Activated naive CD8-positive, alpha-beta T cell (primary cell): ENCODE data around the gene ICOS.
A peak's percentile ranks its signal among the peaks of the same experiment; 100 is the strongest.
"Not testable (repeated sequence)": the region's sequence is repeated elsewhere in the genome, so short reads cannot be mapped to it uniquely, and the experiment has no call there.

Experiments
- H3K27ac Mint-ChIP-seq: one replicate; pipeline ENCODE4 v1.8.0; 2021; ENCODE audit warnings: mixed read lengths
- H3K27me3 Mint-ChIP-seq: one replicate; pipeline ENCODE4 v1.8.0; 2021; ENCODE audit warnings: mixed read lengths
- H3K36me3 Mint-ChIP-seq: one replicate; pipeline ENCODE4 v1.8.0; 2021; ENCODE audit warnings: mixed read lengths
- H3K4me1 Mint-ChIP-seq: one replicate; pipeline ENCODE4 v1.8.0; 2021; ENCODE audit warnings: low read depth, mixed read lengths
- H3K4me3 Mint-ChIP-seq: one replicate; pipeline ENCODE4 v1.8.0; 2021; ENCODE audit warnings: mild to moderate bottlenecking, mixed read lengths
- H3K9me3 Mint-ChIP-seq: one replicate; pipeline ENCODE4 v1.8.0; 2021; ENCODE audit warnings: low read depth, mixed read lengths

Gene ICOS

DNA sequence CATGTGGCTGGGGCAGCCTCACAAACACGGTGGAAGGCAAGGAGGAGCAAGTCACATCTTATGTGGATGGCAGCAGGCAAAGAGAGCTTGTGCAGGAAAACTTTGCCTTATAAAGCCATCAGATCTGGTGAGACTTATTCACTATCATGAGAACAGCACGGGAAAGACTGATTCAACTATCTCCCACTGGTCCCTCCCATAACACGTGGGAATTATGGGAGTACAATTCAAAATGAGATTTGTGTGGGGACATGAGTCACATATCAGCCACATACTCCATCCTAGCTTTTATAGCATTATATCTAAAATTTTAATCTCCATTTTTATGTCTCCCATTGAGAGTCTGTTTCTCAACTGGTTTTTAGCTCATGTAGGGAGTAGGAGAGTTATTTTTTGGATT, 45.7 kb downstream of the ICOS start:
- Mint-ChIP-seq H3K4me3 (no peak overlapping the region), H3K9me3 (peaks cover 9% of the 10 kb centered on the region), H3K27me3 (no peaks in the 10 kb centered on the region), H3K27ac (no peak overlapping the region), H3K4me1 (peaks cover 20% of the 10 kb centered on the region), H3K36me3 (no peaks in the 10 kb centered on the region)

DNA sequence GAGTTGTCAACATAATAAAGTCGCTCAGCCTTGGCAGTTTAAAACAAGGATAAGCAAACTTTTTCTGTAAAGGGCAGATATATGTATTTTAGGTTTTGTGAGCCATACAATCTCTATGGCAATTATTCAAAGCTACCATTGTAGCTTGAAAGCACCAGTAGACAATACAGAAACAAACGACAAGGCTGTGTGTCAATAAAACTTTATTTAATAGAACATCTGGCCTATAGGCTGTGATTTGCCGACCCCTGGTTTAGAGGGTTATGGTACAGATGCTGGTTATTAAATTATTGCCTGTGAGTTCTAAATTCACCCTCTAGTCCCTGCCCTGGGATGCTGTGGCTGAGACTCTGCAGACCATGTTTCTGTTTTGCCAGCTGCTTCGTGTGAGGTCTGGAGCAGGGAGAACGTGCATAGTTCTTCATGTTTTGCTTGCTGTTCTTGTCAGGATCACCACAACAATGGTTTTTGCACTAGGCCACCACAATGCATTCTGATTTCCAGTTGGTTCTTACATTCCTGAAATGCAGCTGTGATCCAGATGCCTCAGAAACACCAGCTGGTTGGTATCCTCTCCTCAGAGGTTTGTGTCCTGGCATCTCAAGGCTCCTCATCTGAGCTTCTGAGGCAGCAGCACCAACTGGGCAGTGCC, 46.6 kb downstream of the ICOS start:
- H3K27me3 Mint-ChIP-seq: no peaks in the 10 kb centered on the region
- no peak overlapping the region for H3K4me3 Mint-ChIP-seq
- no peak overlapping the region for H3K27ac Mint-ChIP-seq
- H3K4me1 Mint-ChIP-seq: peaks cover 29% of the 10 kb centered on the region
- peaks cover 9% of the 10 kb centered on the region for H3K9me3 Mint-ChIP-seq
- no peaks in the 10 kb centered on the region for H3K36me3 Mint-ChIP-seq

DNA sequence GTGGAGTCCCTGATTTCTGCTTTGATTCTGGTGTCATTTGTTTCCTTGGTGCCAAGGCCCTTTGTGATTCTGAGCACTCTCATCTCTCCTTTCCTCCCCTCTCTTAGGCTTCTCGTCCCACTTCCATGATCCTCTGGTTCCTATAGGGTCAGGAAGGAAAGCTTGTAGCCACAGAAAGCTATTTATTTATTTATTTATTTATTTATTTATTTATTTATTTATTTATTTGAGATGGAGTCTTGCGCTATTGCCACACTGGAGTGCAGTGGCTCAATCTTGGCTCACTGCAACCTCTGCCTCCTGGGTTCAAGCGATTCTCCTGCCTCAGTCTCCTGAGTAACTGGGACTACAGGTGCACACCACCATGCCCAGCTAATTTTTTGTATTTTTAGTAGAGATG, 49.4 kb downstream of the ICOS start:
- not testable (repeated sequence) for H3K9me3 Mint-ChIP-seq, H3K27me3 Mint-ChIP-seq, H3K36me3 Mint-ChIP-seq, H3K4me3 Mint-ChIP-seq, H3K27ac Mint-ChIP-seq
- peaks cover 47% of the 10 kb centered on the region for H3K4me1 Mint-ChIP-seq

DNA sequence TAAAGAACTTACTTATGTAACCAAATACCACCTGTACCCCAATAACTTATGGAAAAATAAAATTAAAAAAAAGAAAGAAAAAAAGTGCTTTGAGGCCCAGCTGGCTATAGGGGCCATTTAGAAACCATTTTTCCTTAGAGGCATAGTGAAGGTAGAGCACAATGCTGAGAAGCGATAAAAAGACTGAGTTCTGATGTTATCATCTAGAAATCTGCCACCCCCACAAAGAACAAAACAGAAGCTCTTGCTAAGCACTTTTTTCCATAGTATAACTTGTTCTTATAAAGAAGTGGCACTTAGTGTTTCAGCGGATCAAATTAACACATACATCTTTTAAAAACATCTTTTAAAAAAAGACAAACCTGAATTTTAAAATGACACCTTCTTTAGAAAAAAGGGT, 51.4 kb downstream of the ICOS start:
- no peaks in the 10 kb centered on the region for H3K27me3 Mint-ChIP-seq
- H3K9me3 Mint-ChIP-seq: peaks cover 4% of the 10 kb centered on the region
- peak overlapping the region; percentile 59 for H3K4me3 Mint-ChIP-seq
- H3K4me1 Mint-ChIP-seq: peaks cover 39% of the 10 kb centered on the region
- peak overlapping the region; percentile 90 for H3K27ac Mint-ChIP-seq
- H3K36me3 Mint-ChIP-seq: peaks cover 3% of the 10 kb centered on the region

DNA sequence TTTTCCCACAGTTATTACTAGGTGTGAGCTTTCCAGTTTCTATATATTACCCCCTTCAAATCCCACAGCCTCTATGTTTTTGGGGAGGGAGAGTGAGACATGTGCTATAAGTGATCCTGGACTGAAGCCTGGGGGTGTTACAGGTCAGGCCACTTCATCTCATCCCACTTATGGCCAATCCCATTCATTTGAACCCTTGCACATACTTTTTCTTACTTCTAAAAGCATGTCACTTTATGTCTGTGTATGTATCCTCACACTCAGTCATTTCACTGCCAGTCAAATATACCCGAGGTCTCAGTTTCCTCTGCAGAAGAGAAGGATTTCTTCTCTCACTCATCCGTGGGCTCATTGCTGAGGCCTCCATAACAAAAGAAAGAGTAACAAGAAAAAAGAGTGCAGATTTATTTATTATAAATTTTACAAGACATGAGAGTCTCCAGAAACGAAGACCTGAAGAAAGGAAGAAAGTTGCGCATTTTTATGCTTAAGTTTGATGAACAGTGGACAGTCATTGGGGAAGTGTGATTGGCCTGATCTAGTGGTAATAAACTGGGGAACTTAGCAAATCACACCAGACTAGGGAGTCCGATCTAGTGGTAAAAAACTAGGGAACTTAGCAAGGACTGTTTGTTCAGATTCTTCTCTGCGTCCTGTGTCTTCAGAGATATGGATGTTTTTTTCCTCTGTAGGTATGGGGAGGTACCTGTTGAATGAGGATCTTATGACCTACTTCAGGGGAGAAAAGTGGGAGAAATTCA, 52.1 kb downstream of the ICOS start:
- Mint-ChIP-seq H3K9me3 (peaks cover 4% of the 10 kb centered on the region), H3K27me3 (no peaks in the 10 kb centered on the region), H3K36me3 (peaks cover 3% of the 10 kb centered on the region), H3K4me3 (peak overlapping the region; percentile 33), H3K4me1 (peaks cover 39% of the 10 kb centered on the region), H3K27ac (peak overlapping the region; percentile 90)

DNA sequence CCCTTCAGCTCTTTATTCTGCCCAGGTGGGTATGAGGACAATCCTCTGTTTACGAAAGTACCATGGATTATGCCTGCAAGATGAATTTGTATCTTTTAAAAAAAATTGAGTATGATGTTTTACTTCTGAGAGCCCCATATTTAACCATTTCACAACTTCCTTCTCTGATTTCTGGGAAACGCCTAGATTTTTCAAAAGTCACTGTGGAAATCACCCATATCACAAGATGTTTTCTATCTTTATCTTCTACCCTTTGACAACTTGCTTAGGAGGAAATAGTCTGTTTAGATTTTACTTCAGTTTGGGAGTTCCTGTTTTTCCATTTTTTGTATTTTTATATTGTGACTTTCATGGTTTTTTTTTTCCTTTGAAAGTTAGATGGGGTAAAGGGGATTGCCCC, 53.0 kb downstream of the ICOS start:
- peak overlapping the region; percentile 82 for H3K27ac Mint-ChIP-seq
- no peaks in the 10 kb centered on the region for H3K9me3 Mint-ChIP-seq
- no peaks in the 10 kb centered on the region for H3K27me3 Mint-ChIP-seq
- H3K4me3 Mint-ChIP-seq: no peak overlapping the region
- peaks cover 39% of the 10 kb centered on the region for H3K4me1 Mint-ChIP-seq
- H3K36me3 Mint-ChIP-seq: peaks cover 3% of the 10 kb centered on the region

DNA sequence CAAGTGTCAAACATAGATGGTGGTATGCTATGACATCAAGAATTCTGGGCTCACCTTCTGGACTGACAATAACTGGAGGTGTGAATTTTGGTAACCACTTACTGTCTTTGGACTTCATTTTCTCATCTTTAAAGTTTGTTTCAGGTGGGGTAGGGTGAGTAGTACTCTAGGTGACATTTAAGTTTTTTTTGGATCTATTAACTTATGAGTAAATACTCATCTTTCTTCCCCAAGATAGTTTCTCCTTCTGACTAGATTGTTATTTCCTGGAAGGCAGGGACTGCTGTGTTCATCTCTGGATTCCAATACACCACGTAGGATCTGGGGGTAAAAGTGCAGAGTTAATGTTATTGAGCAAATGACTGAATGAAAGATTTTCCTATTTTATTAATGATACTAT, 55.9 kb downstream of the ICOS start:
- Mint-ChIP-seq H3K36me3 (peaks cover 3% of the 10 kb centered on the region), H3K27me3 (no peaks in the 10 kb centered on the region)

DNA sequence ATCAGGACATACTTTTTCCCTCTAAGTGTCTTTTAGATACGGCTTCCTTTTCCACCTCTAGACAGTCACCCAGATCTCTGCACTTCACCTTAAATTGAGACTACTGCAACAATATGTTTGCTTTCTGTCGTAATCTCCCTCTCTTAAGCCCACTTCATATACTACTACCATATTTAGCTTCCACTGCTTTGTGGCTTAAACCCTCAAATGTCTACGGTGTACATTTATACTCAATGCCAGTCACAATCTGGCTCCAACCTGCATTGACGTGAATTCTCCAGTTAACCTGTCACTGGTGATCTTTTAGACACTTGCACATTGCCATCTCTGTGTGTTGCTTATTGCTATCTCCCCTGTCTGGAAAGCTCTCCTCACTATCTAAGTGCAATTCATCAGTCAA, 56.4 kb downstream of the ICOS start:
- Mint-ChIP-seq H3K4me3 (no peak overlapping the region), H3K36me3 (peaks cover 3% of the 10 kb centered on the region), H3K4me1 (peaks cover 38% of the 10 kb centered on the region), H3K27me3 (no peaks in the 10 kb centered on the region), H3K9me3 (no peaks in the 10 kb centered on the region), H3K27ac (no peak overlapping the region)

More for the DNA sequence above, 55.9 kb downstream of the ICOS start:
- no peaks in the 10 kb centered on the region for H3K9me3 Mint-ChIP-seq
- no peak overlapping the region for H3K4me3 Mint-ChIP-seq
- no peak overlapping the region for H3K27ac Mint-ChIP-seq
- peaks cover 38% of the 10 kb centered on the region for H3K4me1 Mint-ChIP-seq

DNA sequence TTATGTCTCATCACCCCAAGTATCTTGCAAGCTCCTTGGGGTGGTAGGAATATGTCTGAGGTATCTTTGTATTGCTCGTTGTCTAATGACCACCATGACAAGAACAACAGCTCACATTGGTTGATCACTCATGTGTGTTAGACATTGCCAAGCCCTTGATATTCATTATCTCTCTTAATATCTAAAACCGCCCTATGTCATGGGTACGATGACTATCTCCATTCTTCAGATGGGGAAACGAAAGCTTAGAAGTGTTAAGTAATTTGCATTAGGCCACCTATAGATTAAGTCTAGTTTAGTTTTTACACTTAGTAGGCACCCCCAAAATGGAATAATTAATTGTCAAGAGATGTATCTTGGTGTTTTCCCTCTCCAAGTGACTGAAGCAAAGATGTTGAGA, 57.0 kb downstream of the ICOS start:
- Mint-ChIP-seq H3K27ac (no peak overlapping the region), H3K27me3 (no peaks in the 10 kb centered on the region)

DNA sequence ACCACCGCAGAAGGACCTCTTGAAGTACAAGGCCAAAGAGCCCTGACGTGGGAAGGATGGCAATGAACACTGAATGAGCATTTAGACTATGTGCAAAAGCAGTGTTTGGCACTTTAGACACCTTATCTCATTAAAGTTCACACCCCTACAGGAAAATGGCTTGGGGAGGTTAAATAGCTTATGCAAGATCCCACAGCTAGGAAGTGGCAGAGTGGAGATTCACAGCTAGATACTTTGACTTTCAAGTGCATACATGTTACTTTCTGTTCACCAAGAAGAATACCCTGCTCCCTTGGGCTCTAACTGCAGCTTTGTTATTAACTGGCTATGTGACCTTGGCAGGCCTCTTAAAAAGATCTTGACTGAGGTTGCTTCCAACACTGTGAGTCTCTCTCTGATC, 58.2 kb downstream of the ICOS start:
- Mint-ChIP-seq H3K4me1 (peaks cover 38% of the 10 kb centered on the region), H3K36me3 (no peaks in the 10 kb centered on the region), H3K27me3 (no peaks in the 10 kb centered on the region), H3K9me3 (no peaks in the 10 kb centered on the region), H3K4me3 (no peak overlapping the region), H3K27ac (peak overlapping the region; percentile 35)

More for the DNA sequence above, 57.0 kb downstream of the ICOS start:
- Mint-ChIP-seq H3K4me3 (no peak overlapping the region), H3K9me3 (no peaks in the 10 kb centered on the region), H3K4me1 (peaks cover 38% of the 10 kb centered on the region), H3K36me3 (peaks cover 3% of the 10 kb centered on the region)

DNA sequence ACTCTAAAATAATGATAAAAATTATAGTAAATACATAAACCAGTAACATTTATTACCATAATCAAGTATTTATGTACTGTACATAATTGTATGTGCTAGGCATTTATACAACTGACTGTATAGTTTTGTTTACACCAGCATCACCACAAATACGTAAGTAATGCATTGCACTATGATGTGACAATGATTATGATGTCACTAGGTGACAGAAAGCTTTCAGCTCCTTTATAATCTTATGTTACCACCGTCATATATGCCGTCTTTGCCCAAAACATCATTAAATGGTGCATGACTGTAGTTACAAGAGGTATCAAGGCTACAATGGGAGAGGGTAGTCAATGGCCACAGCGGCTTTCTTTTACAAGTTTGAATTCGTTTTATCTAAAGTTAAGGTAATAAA, 60.1 kb downstream of the ICOS start:
- H3K36me3 Mint-ChIP-seq: peaks cover 3% of the 10 kb centered on the region
- H3K27me3 Mint-ChIP-seq: no peaks in the 10 kb centered on the region
- peaks cover 53% of the 10 kb centered on the region for H3K4me1 Mint-ChIP-seq
- H3K27ac Mint-ChIP-seq: peak overlapping the region; percentile 90
- peaks cover 1% of the 10 kb centered on the region for H3K9me3 Mint-ChIP-seq
- no peak overlapping the region for H3K4me3 Mint-ChIP-seq

DNA sequence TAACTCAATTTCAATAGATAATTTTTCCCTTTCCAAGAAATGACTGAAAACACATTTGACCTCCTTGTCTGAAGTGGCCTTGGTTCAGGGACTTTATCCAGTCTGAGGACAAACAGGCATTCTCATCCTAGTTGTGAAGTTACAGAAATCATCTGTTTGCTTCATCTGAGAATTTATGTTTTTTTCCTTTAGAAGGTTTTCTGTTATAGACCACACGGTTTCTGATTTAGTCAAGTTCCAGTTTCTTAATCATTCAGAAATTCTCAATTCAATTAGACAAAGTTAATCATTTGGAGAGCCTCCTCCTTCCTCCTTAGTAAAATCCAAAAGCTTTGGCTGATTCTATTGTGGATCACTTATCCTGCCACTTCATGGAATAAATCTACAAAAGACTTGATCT, 60.9 kb downstream of the ICOS start:
- Mint-ChIP-seq H3K9me3 (peaks cover 7% of the 10 kb centered on the region), H3K36me3 (peaks cover 7% of the 10 kb centered on the region), H3K4me3 (peak overlapping the region; percentile 44), H3K27me3 (no peaks in the 10 kb centered on the region), H3K4me1 (peaks cover 61% of the 10 kb centered on the region), H3K27ac (peak overlapping the region; percentile 90)

DNA sequence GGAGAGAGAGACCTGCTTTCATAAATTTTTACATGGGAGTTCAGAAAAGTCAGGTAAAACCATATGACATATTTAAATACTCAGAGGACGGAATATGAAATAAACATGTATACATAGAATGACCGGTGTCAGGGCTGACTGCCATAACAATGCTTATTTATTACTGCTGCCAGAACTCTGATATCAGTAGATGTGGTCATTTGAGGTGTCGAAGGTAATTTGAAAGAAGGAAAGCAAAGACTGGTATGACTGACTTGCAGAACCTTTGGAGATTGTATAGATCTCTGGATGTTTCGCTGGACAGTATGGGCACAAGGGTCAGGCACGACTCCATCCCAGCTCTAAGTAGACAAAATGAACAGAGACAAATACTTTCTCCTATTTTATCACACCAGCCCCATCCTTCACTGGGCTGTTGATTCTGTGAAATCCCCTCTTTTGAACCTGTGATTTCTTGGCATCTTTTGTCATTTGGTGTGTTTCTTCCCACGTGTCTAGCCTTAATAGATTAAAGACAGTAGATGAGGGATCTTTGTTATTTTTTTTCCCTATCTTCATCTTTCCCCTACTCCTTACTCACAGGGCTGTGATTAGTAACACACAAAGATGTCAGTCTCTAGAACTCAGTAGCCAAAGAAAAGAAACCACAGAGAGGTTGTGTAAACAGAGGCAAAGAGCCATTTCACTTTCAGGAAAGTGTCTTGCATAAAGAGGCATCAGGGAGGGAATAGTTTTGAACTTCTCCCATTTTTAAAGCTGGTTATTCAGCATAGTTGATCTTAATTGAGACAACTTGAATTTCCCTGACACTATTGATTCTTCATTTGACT, 61.6 kb downstream of the ICOS start:
- Mint-ChIP-seq H3K4me3 (peak overlapping the region; percentile 44), H3K27ac (peak overlapping the region; percentile 90), H3K9me3 (peaks cover 7% of the 10 kb centered on the region), H3K4me1 (peaks cover 68% of the 10 kb centered on the region), H3K27me3 (no peaks in the 10 kb centered on the region), H3K36me3 (peaks cover 7% of the 10 kb centered on the region)

DNA sequence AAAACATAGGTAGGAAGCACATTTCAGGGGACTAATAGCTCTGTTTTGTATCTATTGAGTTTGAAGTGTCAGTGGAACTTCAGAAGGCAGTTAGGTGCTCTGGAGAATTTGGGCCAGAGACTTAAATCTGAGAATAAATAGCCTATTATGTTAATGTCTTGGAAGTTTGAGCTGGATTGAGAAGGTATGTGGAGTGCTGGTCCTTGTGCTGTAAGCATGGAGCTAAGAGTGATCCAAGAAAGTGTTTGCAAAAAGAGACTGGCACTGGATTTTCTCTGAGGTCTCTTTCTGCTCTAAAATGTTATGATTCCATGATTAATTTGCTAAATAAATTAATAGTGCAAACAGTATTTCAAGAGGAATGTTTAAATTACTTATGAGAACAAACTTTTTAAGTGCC, 63.3 kb downstream of the ICOS start:
- H3K27ac Mint-ChIP-seq: peak overlapping the region; percentile 61
- H3K27me3 Mint-ChIP-seq: no peaks in the 10 kb centered on the region
- peaks cover 83% of the 10 kb centered on the region for H3K4me1 Mint-ChIP-seq
- H3K9me3 Mint-ChIP-seq: peaks cover 7% of the 10 kb centered on the region
- peaks cover 7% of the 10 kb centered on the region for H3K36me3 Mint-ChIP-seq
- H3K4me3 Mint-ChIP-seq: no peak overlapping the region

DNA sequence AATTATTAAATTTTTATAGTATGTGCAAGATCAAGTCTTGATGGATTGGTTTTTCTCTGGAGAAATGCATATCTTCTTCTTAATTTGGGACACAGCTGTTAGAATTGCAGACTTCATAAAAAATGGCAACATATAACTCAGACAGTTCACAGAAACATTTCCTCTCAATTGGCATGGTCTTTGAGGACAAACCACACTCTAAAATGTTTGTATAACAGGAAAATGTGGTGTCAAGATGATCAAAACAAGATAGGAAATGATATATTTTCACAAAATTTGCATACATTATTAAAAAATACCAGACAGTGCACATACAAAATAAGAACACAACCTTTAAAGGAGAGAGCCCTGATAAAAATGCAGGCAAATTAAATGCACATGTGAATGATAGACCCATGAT, 63.9 kb downstream of the ICOS start:
- peak overlapping the region; percentile 17 for H3K4me3 Mint-ChIP-seq
- H3K27ac Mint-ChIP-seq: peak overlapping the region; percentile 61
- H3K9me3 Mint-ChIP-seq: peaks cover 7% of the 10 kb centered on the region

More for the DNA sequence above, 63.9 kb downstream of the ICOS start:
- H3K4me1 Mint-ChIP-seq: peaks cover 86% of the 10 kb centered on the region
- H3K36me3 Mint-ChIP-seq: peaks cover 7% of the 10 kb centered on the region
- H3K27me3 Mint-ChIP-seq: no peaks in the 10 kb centered on the region
